SK-MEL-5 (cell line): Measurements from ENCODE around the gene C1orf198. TPM values are rescaled to one million over a fixed set of nuclear protein-coding genes. Genes with fewer than 3 reads are reported as not detected.
A peak's percentile ranks its signal among the peaks of the same experiment; 100 is the strongest.

ENCODE experiments used
- DNase-seq: peaks from one replicate; pipeline ENCODE4 v3.0.0-alpha.2; 2016; ENCODE audit warnings: low read depth, low spot score
- in situ Hi-C: cut with HindIII; loops from 2 replicates; pipeline ENCODE4 v1.10.0; 2016; ENCODE audit warnings: low sequenced_read_pairs, high pct_unique_total_duplicates, low pct_unique_long_range_greater_than_20kb
- total RNA-seq: library from RNA; depleted of rRNA; stranded (reverse); fragments of >200 nt; shearing (Covaris generic); gene quantifications from 2 replicates; pipeline ENCODE4 v1.2.3, GENCODE V29; 2014

The C1orf198 gene
- total RNA-seq, 1 experiment from 2014 or later = 24.3 TPM

DNA sequence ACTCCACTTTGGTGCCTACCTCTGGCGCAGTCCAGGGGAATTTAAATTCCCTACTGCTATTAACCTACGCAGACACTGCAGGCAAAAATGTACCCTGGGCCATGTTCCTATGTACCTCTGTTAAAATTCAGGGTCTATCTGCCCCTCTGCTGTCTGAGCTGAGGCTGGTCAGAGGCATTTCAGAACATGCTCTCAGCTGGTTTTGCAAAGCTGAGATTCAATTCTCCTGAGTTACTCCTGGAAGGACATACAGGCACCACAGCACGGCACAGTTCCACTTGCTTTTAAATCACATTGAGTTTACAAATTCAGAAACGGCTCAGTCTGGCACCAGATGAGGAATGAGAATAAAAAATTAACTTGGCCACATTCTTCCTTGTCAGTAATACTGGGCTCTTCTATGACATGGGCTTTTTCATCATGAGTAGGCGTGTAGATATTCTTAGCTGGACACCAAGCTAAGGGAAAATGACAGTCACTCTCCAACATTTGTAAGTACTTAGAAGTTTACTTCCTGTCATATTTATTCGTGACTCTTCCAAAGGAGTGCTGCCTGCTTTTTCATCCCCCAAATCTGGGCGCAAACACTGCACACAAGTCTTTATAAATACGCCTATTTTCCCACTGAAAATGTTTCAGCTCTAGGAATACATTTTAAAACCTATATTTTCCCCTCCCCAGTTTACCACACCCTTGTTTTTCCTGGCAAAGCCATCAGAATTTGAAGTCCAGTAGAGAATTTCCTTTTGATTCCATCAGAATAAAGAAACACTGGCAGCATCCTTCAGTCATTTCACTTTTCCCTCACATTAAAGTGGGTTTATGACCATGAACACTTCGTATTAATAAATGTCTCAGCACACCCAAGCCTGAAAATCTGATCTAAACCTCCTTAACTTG, 1.9 kb downstream of the C1orf198 start:
- no peak for DNase-seq
- in situ Hi-C loops = no loop called here

DNA sequence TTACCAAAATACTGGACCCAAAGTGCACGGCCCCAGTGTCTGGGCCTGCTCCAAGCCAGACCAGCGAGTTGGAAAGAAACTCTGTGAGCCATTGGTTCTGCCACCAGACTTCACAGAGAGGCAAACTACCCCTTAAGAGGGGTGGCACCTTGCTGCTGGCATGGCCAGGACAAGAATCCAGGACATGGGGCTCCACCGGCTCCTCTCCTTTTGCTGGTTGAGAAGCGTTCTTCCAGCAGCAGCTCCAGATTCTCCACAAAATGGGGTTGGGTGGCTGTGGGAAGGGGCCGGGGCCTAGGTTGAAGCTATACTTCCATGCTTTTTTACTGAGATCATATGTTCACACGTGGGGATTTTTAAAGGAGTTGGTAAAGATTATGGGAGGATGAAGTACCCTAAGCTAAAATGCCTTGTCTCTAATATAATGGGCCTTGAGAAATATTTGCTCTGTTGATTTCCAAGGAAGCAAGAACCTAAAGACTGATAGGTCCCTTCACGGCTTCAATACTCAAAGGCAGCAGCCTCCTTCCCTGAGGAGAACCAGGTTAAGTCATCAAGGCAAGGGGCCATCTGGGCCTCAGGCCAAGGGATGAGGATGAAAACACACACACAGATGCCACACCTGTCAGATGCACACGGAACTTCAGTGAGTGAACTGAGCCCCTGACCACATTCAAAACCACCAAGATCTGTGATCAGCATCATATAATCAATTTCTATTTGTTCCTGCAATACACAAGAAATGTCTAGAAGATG, 3.1 kb downstream of the C1orf198 start:
- in situ Hi-C loops = no loop called here

DNA sequence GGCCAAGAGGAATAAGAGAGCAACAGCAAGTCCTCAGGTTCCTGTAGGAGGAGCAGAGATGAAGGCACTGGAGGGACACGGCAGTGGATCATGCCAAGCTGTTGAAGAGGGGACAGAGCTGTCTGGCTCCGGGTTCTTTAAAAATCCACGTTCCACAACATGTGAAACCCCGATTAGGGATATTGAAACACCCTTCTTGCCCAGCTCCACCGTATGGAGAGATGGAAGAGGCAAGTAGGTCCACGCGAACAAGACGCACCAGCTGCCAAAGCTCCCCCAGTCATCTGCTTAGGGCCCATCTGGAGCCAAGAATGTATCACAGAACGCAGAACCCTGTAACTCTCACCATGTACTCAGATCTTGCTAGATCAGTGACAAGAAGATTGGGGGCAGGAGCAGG, 3.9 kb downstream of the C1orf198 start:
- no peak for DNase-seq
- in situ Hi-C loops = no loop called here

More for the DNA sequence above, 3.1 kb downstream of the C1orf198 start:
- no peak for DNase-seq

DNA sequence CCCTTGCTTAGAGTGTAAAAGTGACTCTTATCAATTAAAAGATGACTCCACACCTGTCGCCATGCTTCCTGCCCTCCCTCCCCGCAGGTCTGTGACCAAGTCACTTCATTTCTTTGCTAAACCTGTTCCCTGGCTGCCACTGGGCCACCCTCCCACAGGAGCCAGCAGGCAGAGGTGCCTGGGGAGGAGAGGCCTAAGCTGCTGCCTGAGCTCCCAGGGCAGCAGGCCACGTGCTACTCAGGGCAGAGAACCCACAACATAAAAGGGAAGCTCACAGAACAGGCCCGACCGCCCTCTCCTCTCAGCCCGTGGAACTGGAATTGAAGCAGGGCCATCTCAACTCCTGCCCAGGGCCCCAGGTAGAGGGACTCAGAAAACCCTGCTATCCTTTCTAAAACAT, 4.9 kb downstream of the C1orf198 start:
- no peak for DNase-seq
- in situ Hi-C loops = no loop called here

DNA sequence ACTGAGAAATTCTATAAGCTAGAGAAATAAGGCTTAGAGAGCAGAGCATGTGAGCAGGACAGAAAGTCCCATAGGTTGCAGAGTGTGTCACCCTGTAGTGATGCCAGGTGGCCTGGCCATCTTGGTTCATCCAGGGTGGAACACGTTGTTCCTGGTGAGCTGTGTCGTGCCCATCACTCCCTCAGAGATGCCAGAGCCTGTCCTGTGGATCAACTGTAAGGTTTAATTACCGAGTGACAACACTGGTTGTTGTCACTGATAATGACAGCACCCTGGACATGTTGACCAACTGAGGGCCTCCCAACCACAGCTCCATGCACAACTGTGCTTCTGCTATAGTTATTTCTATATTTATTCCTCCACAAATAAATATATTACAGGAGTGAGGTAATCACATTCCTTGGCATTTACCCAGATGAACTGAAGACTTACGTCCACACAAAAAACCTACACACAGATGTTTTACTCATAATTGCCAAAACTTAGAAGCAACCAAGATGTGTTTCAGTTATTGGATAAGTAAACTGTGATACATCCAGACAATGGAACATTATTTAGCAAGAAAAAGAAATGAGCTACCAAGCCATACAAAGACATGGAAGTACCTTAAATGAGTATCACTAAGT, 6.2 kb downstream of the C1orf198 start:
- in situ Hi-C loops = no loop called here
- no peak for DNase-seq

DNA sequence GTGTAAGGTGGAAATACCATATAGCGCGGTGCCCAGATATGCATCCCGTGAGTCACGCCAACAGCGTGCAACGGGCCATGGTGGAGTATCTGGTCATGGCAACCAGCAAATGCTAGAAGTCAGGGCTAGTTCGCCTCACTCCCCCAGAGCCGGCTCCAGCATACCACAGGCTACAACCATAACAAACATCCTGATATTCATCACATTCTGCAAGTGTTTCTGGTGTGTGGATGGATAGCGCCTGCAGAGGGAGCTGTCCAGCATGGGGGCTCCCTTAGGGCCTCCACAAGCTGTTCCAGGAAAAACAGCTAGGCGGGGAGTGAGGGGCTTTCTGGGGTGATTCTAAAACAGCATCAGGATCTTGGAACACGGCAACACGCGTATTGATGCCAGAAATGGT, 6.8 kb downstream of the C1orf198 start:
- in situ Hi-C loops = no loop called here
- DNase-seq = peak; percentile 26

DNA sequence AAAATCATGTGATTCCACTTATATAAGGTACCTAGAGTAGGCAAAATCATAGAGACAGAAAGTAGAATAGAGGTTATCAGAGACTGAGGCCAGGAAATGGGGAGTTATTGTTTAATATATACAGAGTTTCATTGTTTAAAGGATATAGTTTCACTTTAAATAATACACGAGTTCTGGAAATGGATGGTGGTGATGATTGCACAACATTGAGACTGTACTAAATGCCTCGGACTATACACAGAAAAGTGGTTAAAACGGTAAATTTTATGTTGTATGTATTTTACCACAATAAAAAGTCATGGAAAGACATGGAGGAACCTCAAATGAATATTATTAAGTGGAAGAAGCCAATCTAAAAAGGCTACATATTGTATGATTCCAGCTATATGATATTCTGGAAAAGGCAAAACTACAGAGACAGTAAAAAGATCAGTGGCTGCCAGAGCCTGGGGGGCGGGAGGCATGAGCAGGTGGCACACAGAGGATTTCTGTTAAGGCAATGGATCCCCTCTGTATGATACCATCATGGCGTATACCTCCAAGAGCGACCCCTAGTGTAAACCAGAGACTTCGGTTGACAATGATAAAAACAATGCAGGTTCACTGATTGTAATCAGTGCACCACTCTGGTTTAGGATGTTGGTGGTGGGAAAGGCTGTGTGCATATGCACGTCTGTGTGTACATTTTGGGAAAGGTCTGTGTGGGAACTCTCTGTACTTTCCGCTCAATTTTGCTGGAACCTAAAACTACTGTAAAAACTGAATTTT, 7.5 kb downstream of the C1orf198 start:
- in situ Hi-C loops = no loop called here
- DNase-seq = peak; percentile 60

DNA sequence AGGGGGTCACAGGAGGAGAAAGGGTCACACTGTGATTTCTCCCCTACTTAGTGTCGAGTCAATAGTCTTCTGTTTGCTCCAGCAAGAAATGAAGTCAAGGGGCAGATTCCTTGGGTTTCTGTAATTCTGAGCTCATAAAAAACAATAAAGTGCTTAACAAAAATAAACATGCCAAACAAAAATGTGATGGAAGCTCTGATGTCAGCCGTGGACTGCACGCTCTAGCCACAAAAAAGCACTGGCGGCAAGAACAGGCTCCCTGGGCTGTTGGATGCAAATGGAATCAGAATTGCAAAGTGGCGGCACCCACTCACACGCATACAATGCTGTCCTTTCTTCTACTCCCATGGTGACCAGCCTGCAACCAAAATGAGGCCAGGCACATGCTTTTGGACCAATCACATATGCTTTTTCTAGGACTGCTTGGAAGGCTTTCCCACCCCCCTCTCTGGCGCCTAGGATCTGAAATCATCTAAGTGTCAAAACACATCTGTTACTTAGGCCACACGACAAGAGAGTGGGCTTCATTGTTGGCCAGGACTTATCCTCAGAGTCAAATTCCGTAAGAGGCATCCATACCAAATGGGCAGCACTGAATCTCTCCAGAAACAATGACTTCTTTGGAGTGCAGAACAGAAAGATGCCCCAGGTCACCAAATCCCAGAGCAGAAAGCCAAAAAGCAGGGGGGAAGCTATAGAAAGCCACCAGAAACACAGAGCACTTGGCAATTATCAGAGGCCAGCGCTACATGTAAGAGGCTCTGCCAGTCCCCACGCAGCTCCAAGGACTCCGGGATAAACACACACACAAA, 9.2 kb downstream of the C1orf198 start:
- DNase-seq = peak; percentile 96
- in situ Hi-C loops = no loop called here

DNA sequence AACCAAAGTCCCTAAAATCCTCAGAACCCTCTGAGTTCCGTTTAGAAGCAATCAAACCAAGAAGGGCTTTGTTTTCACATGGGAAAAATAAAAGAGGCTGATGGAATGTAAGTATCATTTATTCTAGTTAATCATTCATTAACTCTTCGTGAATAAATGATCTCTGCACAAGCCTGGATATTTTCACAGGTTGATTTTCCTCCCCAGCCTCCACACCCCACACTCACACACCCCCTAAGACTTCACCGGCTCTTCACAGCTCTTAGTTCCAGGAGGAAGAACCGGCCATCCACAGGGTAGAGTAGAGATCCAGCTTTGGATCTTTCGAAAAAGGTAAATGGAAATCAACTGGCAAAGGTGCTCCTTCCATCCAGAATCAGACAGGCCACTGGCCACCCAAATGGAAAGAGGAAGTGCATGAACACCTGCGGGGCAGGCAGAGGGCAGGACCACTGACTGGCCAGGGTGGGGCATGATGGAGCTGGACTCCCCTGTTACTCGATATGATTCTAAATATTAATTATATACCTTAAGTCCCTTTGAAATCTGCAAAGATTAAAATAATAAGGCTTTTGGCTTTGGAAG, 10.0 kb downstream of the C1orf198 start:
- in situ Hi-C loops = no loop called here
- DNase-seq = no peak

DNA sequence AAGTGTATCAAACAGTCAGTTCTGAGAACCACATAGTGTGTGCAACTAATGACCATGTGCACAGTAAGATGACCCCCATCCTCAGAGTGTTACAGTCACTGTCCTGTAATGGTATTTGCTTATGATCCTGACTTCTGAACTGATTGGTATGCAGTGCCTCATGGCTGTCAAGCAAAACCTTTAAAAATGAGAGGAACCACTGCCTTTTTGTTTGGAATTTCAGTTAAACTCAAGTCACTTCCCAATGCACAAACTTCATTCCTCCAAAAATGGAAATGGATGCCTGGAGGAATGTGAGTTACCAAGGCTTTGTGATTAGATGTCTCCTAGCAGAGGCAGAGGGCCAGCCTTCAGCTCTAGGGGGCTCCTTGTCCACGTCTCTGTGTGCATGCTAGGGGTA, 10.5 kb downstream of the C1orf198 start:
- in situ Hi-C loops = no loop called here
- DNase-seq = no peak

DNA sequence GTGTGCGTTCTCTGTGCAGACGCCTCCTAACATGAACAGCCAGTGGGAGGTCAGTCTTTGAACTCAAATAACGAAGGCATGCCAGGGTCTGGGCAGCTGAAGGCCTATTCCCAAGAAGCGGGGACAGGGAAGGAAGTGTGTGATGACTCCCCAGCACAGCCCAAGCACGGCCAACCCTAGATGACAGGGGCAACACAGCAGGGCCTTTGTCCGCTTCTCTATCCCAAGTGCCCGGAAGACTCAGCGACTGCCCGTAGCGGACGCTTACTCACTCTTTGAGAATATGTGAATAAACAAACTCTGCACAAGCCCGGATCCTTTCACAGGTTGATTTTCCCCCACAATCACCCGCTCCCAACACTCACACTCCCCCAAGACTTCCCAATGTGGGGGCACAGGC, 11.2 kb downstream of the C1orf198 start:
- in situ Hi-C loops = no loop called here
- no peak for DNase-seq

DNA sequence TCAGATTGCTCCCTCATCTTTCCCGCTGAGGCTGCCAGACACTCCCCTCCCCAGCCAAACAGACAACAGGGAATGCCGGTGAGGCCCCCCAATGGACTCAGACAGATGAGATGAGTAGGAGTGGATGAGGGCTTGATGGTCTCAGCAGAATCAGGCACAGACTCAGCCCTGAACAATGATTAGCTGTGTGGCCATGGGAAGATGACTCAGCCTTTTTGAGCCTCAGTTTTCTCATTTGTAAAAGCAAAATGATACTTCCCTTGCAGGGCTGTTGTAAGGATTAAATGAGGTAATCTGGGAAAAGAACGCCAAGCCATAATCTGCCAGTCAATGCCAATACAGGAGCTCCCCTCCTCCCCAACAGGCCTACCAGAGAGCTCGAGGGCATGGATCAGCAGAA, 12.4 kb downstream of the C1orf198 start:
- no peak for DNase-seq
- in situ Hi-C loops = no loop called here

DNA sequence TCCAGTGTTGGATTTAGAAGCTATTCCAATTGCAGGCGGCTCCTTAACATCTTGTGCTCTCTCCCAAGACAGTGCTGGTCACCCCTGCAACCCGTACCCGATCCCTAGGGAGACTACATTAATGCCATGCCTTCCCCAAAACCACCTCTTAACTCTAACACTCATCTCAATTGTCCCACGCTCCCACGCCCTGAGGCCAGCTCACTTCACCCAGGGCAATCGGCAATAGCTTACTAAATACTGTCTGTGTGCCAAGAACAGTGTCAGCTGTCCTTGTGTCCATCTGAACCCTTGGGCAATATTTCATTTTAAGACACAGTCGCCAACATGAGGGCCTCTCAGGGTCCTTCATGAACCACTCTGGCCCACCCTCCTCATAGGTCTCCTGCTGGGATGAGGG, 13.9 kb downstream of the C1orf198 start:
- DNase-seq = no peak
- in situ Hi-C loops = no loop called here

DNA sequence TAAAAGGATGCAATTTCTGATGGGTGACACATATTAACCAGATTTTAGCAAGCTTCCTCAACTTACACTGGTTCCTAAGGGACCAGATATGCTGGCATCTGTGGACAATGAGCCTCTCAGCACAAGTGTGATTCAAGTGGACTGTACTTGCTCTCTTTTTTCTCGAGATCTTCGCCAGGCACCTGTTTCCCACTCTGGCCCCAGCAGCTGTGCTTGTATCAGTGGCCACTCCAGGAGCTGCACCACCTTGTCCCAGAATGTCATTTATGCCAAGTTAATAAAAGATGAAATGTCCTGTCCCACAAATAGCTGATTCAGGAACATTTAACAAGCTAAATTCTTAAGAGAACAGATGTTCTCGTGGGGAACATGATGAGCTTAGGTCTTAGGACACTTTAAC, 14.6 kb downstream of the C1orf198 start:
- in situ Hi-C loops = no loop called here
- DNase-seq = no peak

DNA sequence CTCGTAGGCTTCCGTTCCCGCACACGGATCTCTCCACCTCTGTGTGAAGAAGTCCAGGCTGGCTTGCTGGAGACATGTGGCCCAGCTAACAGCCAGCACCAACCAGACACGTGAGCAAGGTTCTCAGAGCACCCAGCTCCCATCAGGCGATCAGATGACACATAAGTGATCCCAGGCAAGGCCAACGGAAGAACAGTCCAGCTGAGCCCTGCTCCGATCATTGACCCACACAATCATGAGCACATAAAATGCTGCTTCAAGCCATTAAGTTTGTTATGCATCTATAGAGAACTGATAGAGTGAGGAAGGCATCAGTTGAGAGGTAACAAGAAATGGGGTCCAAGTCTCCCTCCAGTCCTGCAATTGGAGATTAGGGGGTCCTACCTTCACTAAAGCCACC, 15.4 kb downstream of the C1orf198 start:
- in situ Hi-C loops = no loop called here
- DNase-seq = no peak

DNA sequence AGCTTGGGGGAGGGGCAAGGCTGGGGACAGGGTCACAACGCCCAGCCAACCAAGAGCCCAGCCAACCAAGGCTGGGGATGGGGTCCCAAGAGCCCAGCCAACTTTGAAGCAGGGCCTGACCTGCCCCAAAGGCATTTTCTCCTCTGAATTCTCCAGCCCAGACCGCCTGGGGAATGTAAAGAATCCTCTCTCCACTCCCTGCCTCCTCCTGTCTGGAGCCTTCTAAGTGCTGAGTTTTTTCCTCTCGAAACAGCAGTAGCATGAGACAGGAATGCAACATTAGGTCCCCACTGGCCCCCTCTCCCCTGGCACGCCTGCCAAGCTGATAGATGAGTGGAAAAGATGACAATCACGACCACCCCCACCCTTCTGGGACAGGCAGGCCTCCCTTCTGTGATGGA, 17.0 kb downstream of the C1orf198 start:
- in situ Hi-C loops = no loop called here
- DNase-seq = no peak

DNA sequence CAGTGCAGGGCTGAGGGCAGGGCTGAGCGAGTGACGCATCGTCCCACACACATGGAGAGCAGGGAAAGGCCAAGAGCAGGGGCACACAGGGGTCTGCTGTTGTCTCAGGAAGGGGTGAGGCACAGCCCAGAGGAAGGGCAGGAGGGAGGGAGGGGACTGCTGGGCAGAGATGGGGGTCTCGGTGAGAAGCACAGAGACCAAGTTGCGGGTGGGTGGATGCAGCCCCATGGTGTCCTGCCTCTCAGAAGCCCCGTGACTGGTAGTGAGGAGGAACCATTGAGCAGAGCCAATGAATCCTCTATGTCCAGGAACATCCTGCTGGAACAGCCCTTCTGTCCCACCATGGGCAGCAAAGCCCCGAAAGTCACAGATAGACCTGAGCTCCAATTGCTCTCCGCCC, 17.8 kb downstream of the C1orf198 start:
- in situ Hi-C loops = no loop called here
- no peak for DNase-seq
